GM10248 (cell line): ENCODE results near the gene ABCA13.
"Not testable (repeated sequence)": the region's sequence is repeated elsewhere in the genome, so short reads cannot be mapped to it uniquely, and the experiment has no call there.

Experiments used
- CTCF ChIA-PET: fragments of 300-600 bp; sonication (Branson Sonifier 250); formaldehyde crosslinking; extraction: SDS; loops from one replicate; lab custom pipeline; 2021; ENCODE audit warnings: antibody characterized with exemption; lab: Yijun Ruan, JAX
- POLR2A ChIA-PET: fragments of 350-650 bp; sonication (Branson Sonifier 250); formaldehyde crosslinking; extraction: SDS; loops from one replicate; lab custom pipeline; 2020; ENCODE audit warnings: antibody characterized with exemption; lab: Yijun Ruan, JAX
- DNase-seq: peaks from one replicate; pipeline ENCODE4 v3.0.0; 2012; ENCODE audit errors: extremely low spot score
- CTCF ChIP-seq: IDR thresholded peaks from 2 replicates; pipeline ENCODE4 v1.5.1; 2012; ENCODE audit warnings: mild to moderate bottlenecking, low read depth; ENCODE audit errors: extremely low read depth, missing control alignments, control extremely low read depth

The ABCA13 gene

GRCh38 chr7:48141521-48141920 lies 29.7 kb upstream of the ABCA13 start:
- DNase-seq = no peak
- POLR2A ChIA-PET = no interaction called here
- TF ChIP-seq CTCF = no peak
- CTCF ChIA-PET = interaction anchor here (2.1 kb wide), 1 partner anchor 13 kb away, joined by 9 read pairs; no protein-coding TSS in a partner anchor

GRCh38 chr7:48144291-48144768 lies 26.9 kb upstream of the ABCA13 start:
- DNase-seq = no peak
- no peak for TF ChIP-seq CTCF
- ChIA-PET CTCF (interaction anchor here (1.3 kb wide), 1 partner anchor 8 kb away, joined by 4 read pairs; no protein-coding TSS in a partner anchor), POLR2A (no interaction called here)

- ChIA-PET CTCF (interaction anchor here (1.3 kb wide), 1 partner anchor 37 kb away, joined by 5 read pairs; no protein-coding TSS in a partner anchor), POLR2A (no interaction called here)
- no peak for DNase-seq
- no peak for TF ChIP-seq CTCF
Observed at GRCh38 chr7:48147078-48147591, 24.1 kb upstream of the ABCA13 start.

- POLR2A ChIA-PET, DNase-seq: not testable (repeated sequence)
- CTCF ChIA-PET = interaction anchor here (1.3 kb wide), 1 partner anchor 37 kb away, joined by 5 read pairs; no protein-coding TSS in a partner anchor
Observed at GRCh38 chr7:48147690-48148089, 23.6 kb upstream of the ABCA13 start.

GRCh38 chr7:48148311-48148710 lies 22.9 kb upstream of the ABCA13 start:
- ChIA-PET CTCF (interaction anchor here (1.3 kb wide), 1 partner anchor 38 kb away, joined by 5 read pairs; no protein-coding TSS in a partner anchor), POLR2A (no interaction called here)
- no peak for TF ChIP-seq CTCF
- no peak for DNase-seq

GRCh38 chr7:48149058-48149457 lies 22.2 kb upstream of the ABCA13 start:
- CTCF ChIA-PET = no interaction called here
- TF ChIP-seq CTCF = no peak
- POLR2A ChIA-PET = no interaction called here
- DNase-seq = no peak

GRCh38 chr7:48150086-48150485 lies 21.2 kb upstream of the ABCA13 start:
- POLR2A ChIA-PET = no interaction called here
- CTCF ChIA-PET = interaction anchor here (0.7 kb wide), 1 partner anchor 205 kb away, joined by 3 read pairs; no protein-coding TSS in a partner anchor

More at GRCh38 chr7:48150086-48150485, 21.2 kb upstream of the ABCA13 start:
- no peak for TF ChIP-seq CTCF
- DNase-seq = no peak
